Stimulated activated CD4-positive, alpha-beta T cell treated with anti-CD3 and anti-CD28 coated beads, Interleukin-4, amount 100 ng/mL, for 24 hours (primary cell): ENCODE results near the gene PRC1.
A peak's percentile ranks its signal among the peaks of the same experiment; 100 is the strongest.
"Not testable (repeated sequence)": the region's sequence is repeated elsewhere in the genome, so short reads cannot be mapped to it uniquely, and the experiment has no call there.

Experiments used
- DNase-seq: peaks from one replicate; pipeline ENCODE4 v3.0.0-alpha.2; 2020

Gene PRC1, protein sequence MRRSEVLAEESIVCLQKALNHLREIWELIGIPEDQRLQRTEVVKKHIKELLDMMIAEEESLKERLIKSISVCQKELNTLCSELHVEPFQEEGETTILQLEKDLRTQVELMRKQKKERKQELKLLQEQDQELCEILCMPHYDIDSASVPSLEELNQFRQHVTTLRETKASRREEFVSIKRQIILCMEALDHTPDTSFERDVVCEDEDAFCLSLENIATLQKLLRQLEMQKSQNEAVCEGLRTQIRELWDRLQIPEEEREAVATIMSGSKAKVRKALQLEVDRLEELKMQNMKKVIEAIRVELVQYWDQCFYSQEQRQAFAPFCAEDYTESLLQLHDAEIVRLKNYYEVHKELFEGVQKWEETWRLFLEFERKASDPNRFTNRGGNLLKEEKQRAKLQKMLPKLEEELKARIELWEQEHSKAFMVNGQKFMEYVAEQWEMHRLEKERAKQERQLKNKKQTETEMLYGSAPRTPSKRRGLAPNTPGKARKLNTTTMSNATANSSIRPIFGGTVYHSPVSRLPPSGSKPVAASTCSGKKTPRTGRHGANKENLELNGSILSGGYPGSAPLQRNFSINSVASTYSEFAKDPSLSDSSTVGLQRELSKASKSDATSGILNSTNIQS

DNA sequence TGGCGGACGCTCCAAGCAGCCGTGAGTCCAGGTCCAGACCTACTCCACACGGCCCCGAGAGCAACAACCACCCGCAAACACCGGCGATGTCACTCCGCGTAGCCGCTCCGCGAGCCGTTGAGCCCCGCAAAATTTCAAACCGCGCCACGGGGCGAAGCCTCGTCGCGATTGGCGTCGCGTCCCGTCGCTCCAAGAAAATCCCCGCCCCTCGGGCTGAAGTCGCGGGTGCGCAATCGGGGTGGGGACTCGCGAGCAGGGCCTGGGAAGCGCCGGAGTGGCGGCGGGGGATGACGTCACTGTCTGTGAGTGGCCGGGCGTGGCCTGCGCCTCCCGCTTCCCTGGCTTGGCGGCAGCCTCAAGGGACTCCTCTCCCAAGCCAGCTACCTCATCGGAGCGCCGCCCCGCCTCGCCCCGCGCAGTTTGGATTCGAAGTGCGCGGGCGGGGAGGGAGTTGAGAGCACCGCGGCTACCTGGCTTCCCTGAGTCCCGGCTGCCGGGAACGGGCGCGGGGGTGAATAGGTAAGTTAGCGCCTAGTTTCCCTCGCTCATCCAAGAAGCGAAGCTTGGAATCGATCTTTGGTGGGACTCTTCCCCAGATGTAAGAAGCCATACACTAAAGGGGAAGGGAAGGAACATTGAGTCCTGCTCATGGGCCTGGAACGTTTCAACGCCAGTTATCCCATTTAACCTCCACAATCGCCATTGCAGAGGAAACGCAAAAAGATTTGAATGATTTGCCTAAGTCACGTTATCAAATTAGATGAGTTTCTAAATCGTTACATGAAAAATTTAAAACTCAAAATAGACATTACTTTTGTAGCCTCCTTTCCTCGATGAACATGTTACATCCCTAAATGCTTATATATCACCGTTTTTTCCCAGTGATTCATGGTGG, at the start of gene PRC1:
Gene PRC1, minus strand, starts transcription at position 119 of the 895 bp plus-strand sequence. Its CDS starts 118 bp downstream, at position 1.
- peak; percentile 98 for DNase-seq

DNA sequence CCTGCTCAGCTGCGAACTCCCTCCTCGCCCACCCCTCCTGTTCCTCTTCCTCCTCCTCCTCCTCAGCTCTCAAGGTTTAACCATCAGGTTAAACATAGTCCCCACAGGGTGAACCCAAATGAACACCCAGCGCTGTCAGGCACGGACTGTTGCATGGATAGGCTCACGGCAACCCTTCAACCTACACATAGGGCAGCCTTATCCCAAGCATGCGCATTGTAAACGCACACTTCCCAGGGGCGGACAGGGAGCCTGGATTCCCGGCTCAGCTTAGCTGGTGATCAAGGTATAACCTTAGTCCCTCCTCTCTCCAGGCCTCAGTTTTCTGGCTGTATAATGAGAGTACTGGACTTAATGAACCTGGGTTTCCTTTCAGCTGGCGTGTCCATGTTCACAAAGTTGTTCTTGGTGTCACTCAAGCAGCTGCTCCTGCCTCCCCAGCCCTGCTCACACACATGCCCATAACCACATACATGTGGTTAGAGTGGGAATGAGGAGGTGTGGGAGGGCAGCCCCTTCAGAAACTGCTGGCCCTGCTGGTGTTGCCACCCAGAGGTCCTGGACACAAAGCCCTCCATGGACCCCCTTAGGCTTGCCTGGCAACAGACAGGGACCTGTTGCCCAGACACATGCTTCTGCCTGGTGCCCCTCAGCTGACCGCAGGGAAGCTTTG, 49.0 kb upstream of the PRC1 start:
- no peak for DNase-seq

DNA sequence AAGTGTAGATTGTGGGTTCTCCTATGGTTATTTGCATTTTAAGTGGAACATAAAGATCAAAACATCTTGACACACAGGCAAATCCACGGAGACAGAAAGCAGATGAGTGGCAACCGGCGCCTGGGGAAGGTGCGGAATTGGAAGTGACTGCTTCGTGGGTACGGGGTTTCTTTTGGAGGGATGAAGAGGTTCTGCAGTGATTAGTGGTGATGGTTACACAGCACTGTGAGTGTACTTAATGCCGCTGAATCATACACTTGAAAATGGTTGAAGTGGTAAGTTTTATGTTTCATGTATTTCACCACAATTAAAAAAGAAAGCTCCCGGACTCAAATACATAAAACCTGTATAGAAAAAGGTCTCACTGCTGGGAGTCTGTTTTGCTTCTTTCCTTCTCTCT, 46.5 kb upstream of the PRC1 start:
- DNase-seq = no peak

- no peak for DNase-seq
These were observed 45.7 kb upstream of the PRC1 start for GRCh38 chr15:91039996-91040395.

GRCh38 chr15:91032919-91033803, 38.8 kb upstream of the PRC1 start:
- DNase-seq = peak; percentile 49

- DNase-seq = no peak
These were observed 37.5 kb upstream of the PRC1 start for GRCh38 chr15:91031796-91032195.

GRCh38 chr15:91027677-91028076, 33.3 kb upstream of the PRC1 start:
- DNase-seq = no peak

- no peak for DNase-seq
These were observed 29.4 kb upstream of the PRC1 start for GRCh38 chr15:91023720-91024119.

- no peak for DNase-seq
These were observed 28.4 kb upstream of the PRC1 start for GRCh38 chr15:91022832-91023129.

DNA sequence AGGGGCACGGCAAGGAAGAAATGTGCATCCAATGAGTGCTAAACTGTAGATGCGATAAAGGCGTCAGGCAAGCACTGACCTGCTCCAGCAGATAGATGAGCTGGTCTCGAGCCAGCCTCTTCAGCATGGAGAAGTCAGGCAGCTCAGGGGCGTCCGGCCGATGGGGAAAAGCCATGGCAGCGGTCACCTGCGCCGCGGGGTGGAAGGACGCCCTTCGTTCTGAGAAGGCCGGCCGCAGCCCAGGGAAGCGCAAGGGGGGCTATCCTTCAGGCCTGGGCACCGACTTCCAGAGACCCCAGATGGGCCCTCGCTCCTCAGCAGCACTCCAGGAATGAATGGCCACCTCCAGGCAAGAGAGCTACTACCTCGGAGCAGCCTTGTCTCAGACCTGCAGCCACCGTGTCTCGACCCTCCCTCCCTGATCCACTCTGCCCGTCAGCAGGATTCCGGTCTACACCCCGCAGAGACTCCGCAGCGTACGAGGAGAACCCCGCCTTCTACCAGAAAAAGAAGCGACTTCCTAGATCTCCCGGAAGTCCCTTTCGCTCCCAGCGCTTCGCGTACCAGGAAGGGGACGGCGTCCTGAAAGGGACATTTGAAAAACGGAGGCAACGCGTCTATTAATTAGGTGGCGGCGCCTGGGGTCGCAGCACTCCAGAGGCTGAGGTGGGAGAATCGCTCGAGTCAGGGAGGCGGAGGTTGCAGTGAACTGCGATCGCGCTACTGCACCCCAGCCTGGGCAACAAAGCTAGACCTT, 27.9 kb upstream of the PRC1 start, which contains the start of gene VPS33B:
Gene VPS33B, minus strand, starts transcription at position 520 of the 757 bp plus-strand sequence. Its CDS starts 345 bp downstream, at position 175.
- peak; percentile 85 for DNase-seq

- no peak for DNase-seq
These were observed 27.3 kb upstream of the PRC1 start for GRCh38 chr15:91021516-91022074.

DNA sequence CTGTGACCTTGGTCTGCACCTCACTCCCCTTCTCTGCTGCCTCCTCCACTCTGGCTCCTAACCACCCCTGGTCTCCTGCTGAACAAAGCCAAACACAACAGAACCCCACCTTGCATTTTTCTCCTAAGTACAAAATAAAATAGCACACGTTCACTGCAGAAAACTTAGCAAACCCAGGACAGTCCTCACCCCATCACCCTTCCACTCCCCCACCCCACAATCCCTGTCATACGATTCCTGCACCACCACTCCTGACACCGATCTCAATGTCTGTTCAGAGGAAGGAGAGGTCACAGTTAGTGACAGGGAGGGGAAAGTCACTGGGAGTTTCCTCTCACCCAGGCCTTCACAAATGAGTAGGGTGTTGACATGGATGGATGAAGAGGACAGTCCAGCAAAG, 23.8 kb upstream of the PRC1 start:
- DNase-seq = no peak

DNA sequence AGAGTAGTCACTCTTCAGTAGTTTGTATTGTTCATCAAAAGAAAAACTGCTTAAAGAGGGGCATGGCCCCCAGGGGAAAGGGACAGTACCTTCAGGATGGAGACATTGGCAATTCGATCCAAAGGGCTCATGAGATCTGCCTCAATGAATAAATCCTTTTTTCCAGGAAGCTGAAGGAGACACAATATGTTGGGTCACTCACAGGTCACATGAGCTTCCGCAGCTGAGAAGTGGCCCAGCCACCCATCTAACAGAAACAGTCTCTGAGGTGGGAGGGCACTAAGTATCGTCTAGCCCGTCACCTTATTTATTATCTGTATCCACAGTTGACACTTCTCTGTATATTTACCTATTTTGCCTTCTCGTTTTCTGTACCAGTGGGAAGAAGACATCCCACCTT, 23.4 kb upstream of the PRC1 start:
- no peak for DNase-seq

DNA sequence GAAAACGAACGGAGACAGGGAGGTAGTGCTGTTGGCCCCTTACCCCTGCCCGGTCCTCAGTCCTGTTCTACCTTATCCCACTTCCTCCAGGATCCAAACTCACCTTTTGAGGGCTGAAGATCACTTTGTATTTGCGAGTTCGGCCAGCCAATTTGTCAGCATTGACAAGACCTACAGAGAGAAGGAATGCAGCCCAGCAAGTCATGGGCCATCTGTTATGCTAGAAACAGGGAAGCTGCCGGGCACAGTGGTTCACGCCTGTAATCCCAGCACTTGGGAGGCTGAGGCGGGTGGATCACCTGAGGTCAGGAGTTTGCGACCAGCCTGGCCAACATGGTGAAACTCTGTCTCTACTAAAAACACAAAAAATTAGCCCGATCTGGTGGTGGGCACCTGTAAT, 19.4 kb upstream of the PRC1 start:
- DNase-seq = not testable (repeated sequence)

- DNase-seq = no peak
These were observed 12.9 kb upstream of the PRC1 start for GRCh38 chr15:91007266-91007665.

GRCh38 chr15:91001209-91001608, 6.9 kb upstream of the PRC1 start:
- no peak for DNase-seq

- DNase-seq = no peak
These were observed 4.4 kb upstream of the PRC1 start for GRCh38 chr15:90998737-90999136.

DNA sequence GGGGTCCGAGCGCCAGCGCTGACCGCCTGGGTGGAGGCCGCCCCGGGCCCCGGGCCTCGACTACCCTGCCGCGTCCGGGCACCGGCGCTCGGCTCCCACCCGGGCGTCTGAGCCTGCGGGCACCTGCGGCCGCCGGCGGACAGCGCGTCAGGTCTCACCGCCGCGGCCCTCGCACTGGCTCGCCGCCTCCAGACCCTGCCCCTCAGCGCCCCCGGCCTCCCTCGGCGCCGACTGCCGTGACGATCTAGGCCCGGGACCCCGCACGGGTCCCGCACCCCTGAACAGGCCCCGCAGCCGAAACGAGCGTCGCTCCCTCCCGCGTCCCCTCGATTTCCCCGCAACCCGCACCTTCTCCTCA, 297 bp downstream of the PRC1 start:
- no peak for DNase-seq

DNA sequence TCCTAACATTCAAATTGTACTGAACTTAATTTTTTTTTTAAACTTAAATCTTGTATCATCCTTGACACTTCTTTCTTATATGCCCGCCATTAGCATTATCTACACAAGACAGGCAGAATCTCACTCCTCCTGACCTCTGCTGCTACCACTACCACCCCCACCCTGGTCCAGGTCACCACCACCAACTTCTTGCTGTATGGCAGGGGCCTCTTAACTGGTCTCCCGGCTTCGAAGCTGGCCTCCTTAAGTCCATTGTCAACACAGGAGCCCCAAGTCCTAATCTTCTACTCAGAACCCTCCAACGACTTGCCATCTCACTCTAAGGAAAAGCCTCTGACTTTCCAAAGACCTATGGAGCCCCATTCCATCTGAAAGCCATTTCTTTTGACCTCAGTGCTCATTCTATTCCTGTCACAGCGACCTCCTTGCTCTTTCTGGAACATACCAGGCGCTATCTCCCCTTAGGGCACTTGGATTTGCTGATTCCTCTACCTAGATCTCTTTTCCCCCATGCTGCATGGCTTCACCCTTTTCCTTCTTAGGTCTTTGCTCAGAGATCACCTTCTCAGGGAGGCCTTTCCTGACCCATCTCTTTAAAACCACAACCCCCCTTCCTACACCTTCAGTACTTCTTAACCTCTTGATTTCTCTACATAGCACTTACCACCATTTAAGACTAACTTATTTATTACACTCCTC, 2.6 kb downstream of the PRC1 start:
- no peak for DNase-seq

- no peak for DNase-seq
These were observed 3.9 kb downstream of the PRC1 start for GRCh38 chr15:90990446-90990845.
